Astrocyte of the cerebellum (primary cell): ENCODE measurements around the gene SUPT5H.

ENCODE experiments used
- DNase-seq: peaks from one replicate; pipeline ENCODE4 v3.0.0-alpha.2; 2011; ENCODE audit warnings: low read depth
- H3K4me3 ChIP-seq: 2 replicates; pipeline ENCODE4 v1.5.1; 2011; ENCODE audit warnings: mild to moderate bottlenecking, low read depth, low read length, moderate library complexity
- in situ Hi-C: cut with HindIII; loops from 2 replicates; pipeline ENCODE4 v1.10.0; 2017; ENCODE audit warnings: low sequenced_read_pairs
- TF ChIP-seq, protein P1 (sequence below): IDR thresholded peaks from 2 replicates; pipeline ENCODE4 v1.5.1; 2012; ENCODE audit warnings: low read length, low read depth, moderate library complexity, mild to moderate bottlenecking; ENCODE audit errors: missing control alignments

SUPT5H gene

DNA sequence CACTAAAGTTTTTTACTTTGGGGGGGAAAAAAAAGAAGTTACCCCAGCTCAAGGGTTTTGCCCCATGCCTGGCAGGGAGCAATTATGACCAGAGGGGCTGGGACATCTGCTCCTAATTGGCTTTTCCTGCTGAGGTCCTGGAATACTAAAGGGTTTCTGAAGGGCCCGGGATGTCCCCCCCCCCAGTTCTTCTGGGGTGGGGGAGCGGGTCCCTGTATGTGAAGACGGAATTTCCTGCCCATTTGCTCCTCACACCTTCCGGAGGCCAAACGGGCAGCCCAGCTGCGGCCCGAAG, 52.3 kb downstream of the SUPT5H start:
- in situ Hi-C loops: no loop called here
- TF ChIP-seq, protein P1, sequence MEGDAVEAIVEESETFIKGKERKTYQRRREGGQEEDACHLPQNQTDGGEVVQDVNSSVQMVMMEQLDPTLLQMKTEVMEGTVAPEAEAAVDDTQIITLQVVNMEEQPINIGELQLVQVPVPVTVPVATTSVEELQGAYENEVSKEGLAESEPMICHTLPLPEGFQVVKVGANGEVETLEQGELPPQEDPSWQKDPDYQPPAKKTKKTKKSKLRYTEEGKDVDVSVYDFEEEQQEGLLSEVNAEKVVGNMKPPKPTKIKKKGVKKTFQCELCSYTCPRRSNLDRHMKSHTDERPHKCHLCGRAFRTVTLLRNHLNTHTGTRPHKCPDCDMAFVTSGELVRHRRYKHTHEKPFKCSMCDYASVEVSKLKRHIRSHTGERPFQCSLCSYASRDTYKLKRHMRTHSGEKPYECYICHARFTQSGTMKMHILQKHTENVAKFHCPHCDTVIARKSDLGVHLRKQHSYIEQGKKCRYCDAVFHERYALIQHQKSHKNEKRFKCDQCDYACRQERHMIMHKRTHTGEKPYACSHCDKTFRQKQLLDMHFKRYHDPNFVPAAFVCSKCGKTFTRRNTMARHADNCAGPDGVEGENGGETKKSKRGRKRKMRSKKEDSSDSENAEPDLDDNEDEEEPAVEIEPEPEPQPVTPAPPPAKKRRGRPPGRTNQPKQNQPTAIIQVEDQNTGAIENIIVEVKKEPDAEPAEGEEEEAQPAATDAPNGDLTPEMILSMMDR: no peak
- H3K4me3 ChIP-seq: no peak overlapping the region
- no peak for DNase-seq

DNA sequence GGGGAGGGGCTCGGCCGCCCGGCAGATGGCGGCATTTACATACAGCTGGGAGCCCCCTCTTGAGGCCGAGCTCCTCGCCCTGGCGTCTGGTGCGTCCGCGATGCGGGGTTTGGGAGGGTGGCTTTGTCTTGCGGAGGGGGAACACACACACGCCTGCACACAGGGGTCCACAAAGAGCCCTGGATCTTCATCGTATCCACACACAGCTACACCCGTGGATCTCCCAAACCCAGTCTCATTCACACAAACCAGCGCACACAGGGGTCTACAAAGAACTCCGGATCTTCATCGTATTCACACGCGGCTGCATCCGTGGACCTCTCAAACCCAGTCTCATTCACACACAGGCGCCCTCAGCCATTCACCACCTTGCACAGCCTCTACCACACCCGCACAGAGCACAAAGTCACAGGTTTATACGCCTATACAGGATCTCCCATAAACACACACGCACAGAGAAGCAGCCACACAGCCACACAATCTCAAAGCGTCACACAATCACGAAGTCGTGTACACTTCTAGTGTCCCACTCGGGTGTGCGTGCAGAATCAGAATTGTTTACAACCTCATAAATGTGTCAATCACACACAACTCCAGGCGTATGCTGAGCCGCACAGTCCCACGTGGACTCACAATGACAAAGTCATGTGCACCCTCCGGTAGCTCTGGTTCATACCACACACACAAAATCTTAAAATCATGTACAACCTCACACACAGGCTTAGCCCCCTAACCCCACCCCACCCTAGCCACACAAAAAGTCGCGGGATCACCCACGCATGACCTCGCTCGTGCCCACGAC, 52.8 kb downstream of the SUPT5H start:
- DNase-seq: no peak

DNA sequence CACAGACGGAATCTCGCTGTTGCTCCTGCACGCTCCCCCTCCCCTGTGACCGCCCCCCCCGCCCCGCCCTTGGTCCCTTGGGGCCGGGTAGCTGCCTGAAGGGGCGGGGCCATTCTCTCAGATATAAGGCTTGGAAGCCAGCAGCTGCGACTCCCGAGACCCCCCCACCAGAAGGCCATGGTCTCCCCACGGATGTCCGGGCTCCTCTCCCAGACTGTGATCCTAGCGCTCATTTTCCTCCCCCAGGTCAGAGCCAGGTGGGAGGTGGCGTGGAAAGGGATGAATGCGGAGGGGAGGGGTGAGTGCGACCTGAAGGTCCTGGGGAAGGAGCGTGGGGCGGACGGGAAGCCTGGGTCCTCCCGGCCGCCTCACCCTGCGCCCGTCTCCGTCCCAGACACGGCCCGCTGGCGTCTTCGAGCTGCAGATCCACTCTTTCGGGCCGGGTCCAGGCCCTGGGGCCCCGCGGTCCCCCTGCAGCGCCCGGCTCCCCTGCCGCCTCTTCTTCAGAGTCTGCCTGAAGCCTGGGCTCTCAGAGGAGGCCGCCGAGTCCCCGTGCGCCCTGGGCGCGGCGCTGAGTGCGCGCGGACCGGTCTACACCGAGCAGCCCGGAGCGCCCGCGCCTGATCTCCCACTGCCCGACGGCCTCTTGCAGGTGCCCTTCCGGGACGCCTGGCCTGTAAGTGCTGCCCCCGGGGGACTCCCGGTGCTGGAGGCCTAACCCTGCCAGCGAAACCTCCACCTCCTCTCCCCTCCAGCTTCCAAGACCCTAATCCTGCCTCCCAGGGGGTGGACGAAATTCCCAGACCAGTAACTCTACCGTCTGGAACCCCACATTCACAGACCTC, 53.6 kb downstream of the SUPT5H start, which contains the start of gene DLL3:
Gene DLL3 (plus strand): TSS at position 150 of the 845 bp plus-strand sequence. CDS start 28 bp downstream, at position 178.
- in situ Hi-C loops: no loop called here
- TF ChIP-seq, protein P1: no peak
- H3K4me3 ChIP-seq: peak within 1 kb of the TSS; percentile 8
- DNase-seq: no peak

More for the DNA sequence above, 52.8 kb downstream of the SUPT5H start:
- peak overlapping the region; percentile 8 for H3K4me3 ChIP-seq
- in situ Hi-C loops: no loop called here
- TF ChIP-seq, protein P1: peak; percentile 43

DNA sequence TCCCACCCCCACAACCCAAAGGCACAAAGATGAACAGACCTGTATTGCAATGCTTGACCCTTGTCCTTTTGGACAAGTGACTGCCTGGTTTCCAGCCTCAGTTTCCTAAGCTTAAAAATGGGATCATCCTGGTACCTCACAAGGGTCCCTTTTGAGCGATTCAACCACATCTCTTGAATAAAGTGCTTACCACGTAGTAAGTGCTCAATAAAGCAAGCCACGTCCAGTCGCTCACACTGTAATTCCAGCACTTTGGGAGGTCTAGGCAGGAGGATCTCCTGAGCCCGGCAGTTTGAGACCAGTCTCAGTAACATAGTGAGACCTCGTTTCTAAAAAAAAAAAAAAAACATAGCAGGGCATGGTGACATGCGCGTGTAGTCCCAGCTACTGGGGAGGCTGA, 54.5 kb downstream of the SUPT5H start:
- in situ Hi-C loops: no loop called here
- TF ChIP-seq, protein P1: no peak
- H3K4me3 ChIP-seq: no peak overlapping the region
- no peak for DNase-seq

DNA sequence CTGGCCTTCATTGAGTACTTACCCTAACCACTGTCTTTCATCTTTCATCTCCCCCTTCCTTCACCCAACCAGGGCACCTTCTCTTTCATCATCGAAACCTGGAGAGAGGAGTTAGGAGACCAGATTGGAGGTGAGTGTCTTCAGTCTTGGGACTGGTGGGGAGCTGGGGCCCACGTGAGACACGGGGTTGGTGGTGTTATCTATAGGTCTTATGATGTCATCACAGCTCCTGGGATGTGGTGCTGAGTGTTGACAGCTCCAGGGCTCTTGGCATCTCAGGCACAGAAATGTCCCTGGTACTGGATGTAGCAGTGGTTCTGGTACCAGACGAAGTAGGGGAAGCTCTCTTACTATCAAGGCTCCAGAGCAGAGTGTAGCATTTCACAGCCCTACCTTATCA, 55.2 kb downstream of the SUPT5H start:
- in situ Hi-C loops: no loop called here
- DNase-seq: no peak
- TF ChIP-seq, protein P1: no peak
- no peak overlapping the region for H3K4me3 ChIP-seq

DNA sequence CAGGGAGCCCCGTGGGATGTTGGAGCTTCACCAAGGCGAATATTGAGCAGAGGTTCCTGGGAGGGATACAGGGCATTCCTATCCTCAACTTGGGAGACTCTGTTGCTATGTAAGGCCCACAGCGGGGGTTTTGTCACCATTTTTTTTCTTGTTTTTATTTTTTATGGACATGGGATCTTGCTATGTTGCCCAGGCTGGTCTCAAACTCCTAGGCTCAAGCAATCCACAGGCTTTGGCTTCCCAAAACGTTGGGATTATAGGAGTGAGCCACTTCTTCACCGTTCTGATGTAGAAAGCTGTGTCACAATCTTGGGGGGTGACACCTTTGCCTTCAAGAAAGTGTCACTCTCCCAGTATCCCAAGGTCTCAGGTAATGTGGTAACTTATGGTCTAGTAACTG, 56.0 kb downstream of the SUPT5H start:
- in situ Hi-C loops: no loop called here
- DNase-seq: no peak
- no peak overlapping the region for H3K4me3 ChIP-seq
- TF ChIP-seq, protein P1: no peak
